Ishikawa (cell line): Measurements from ENCODE around the gene RGP1.

Source experiments
- CEBPB ChIP-seq: IDR thresholded peaks from 2 replicates; pipeline ENCODE4 v1.6.1; 2012
- CREB1 ChIP-seq: IDR thresholded peaks from 2 replicates; pipeline ENCODE4 v1.6.1; 2012; ENCODE audit warnings: low read depth
- EGR1 ChIP-seq: IDR thresholded peaks from 2 replicates; pipeline ENCODE4 v1.6.1; 2012
- EP300 ChIP-seq: IDR thresholded peaks from 2 replicates; pipeline ENCODE4 v1.6.1; 2012; ENCODE audit warnings: borderline replicate concordance
- FOXM1 ChIP-seq: IDR thresholded peaks from 2 replicates; pipeline ENCODE4 v1.6.1; 2012; ENCODE audit warnings: low read depth, borderline replicate concordance
- MAX ChIP-seq: IDR thresholded peaks from 2 replicates; pipeline ENCODE4 v1.6.1; 2012
- NFIC ChIP-seq: IDR thresholded peaks from 2 replicates; pipeline ENCODE4 v1.6.1; 2012
- RAD21 ChIP-seq: IDR thresholded peaks from 2 replicates; pipeline ENCODE4 v1.6.1; 2012; ENCODE audit warnings: low read depth
- REST ChIP-seq: IDR thresholded peaks from 2 replicates; pipeline ENCODE4 v1.6.1; 2012; ENCODE audit warnings: low read depth, mild to moderate bottlenecking
- TAF1 ChIP-seq: IDR thresholded peaks from 2 replicates; pipeline ENCODE4 v1.6.1; 2012; ENCODE audit warnings: low read depth, mild to moderate bottlenecking
- TCF12 ChIP-seq: IDR thresholded peaks from 2 replicates; pipeline ENCODE4 v1.6.1; 2012; ENCODE audit warnings: low read depth
- TEAD4 ChIP-seq: IDR thresholded peaks from 2 replicates; pipeline ENCODE4 v1.6.1; 2012
- USF1 ChIP-seq: IDR thresholded peaks from 2 replicates; pipeline ENCODE4 v1.6.1; 2012
- YY1 ChIP-seq: IDR thresholded peaks from 2 replicates; pipeline ENCODE4 v1.6.1; 2012; ENCODE audit warnings: low read depth
- ZBTB7A ChIP-seq: IDR thresholded peaks from 2 replicates; pipeline ENCODE4 v1.6.1; 2012; ENCODE audit warnings: low read depth

RGP1 gene

GRCh38 chr9:35748858-35749514, at the start of gene RGP1, which contains the start of gene GBA2:
Gene RGP1 (plus strand): TSS chr9:35749287. CDS start chr9:35749756, 469 bp downstream.
Gene GBA2 (minus strand): TSS chr9:35749228. CDS start chr9:35748704, 524 bp downstream.
- TF ChIP-seq CREB1: no peak
- TF ChIP-seq ZBTB7A: no peak
- TF ChIP-seq RAD21: no peak
- TF ChIP-seq USF1: no peak
- 0 out of 2 replicates have a peak, but pooled peaks have one; percentile 19 for TF ChIP-seq YY1
- peak; percentile 45 for TF ChIP-seq MAX
- TF ChIP-seq TCF12: 0 out of 2 replicates have a peak, but pooled peaks have one; percentile 15
- no peak for TF ChIP-seq REST
- no peak for TF ChIP-seq EGR1
- TF ChIP-seq FOXM1: no peak
- no peak for TF ChIP-seq NFIC
- TF ChIP-seq TEAD4: no peak
- no peak; the same call in none of the 2 replicates for TF ChIP-seq TAF1
- TF ChIP-seq CEBPB: no peak
- TF ChIP-seq EP300: peak; percentile 69

- TF ChIP-seq TAF1: no peak
- no peak for TF ChIP-seq ZBTB7A
- TF ChIP-seq TCF12: no peak
- no peak for TF ChIP-seq RAD21
- no peak for TF ChIP-seq CREB1
- no peak for TF ChIP-seq MAX
- TF ChIP-seq NFIC: no peak
- no peak for TF ChIP-seq EP300
- no peak for TF ChIP-seq EGR1
- TF ChIP-seq YY1: no peak
- TF ChIP-seq FOXM1: no peak
- TF ChIP-seq REST: no peak
- no peak for TF ChIP-seq TEAD4
- TF ChIP-seq CEBPB: no peak
- TF ChIP-seq USF1: no peak
Measured at GRCh38 chr9:35700031-35700430, 49.1 kb upstream of the RGP1 start.

GRCh38 chr9:35700942-35701341, 48.1 kb upstream of the RGP1 start:
- TF ChIP-seq FOXM1: no peak
- no peak for TF ChIP-seq ZBTB7A
- no peak for TF ChIP-seq NFIC
- TF ChIP-seq CEBPB: no peak
- no peak for TF ChIP-seq CREB1
- no peak for TF ChIP-seq RAD21

- TF ChIP-seq TCF12 (no peak), USF1 (no peak), ZBTB7A (no peak), EGR1 (no peak), MAX (no peak), EP300 (no peak), NFIC (no peak), REST (no peak), RAD21 (no peak), TEAD4 (no peak), FOXM1 (no peak), CREB1 (no peak), YY1 (no peak), CEBPB (no peak), TAF1 (no peak)
Measured at GRCh38 chr9:35702696-35703095, 46.4 kb upstream of the RGP1 start.
